Measurements from ENCODE around the gene TSSK2.

TSSK2 gene

DNA sequence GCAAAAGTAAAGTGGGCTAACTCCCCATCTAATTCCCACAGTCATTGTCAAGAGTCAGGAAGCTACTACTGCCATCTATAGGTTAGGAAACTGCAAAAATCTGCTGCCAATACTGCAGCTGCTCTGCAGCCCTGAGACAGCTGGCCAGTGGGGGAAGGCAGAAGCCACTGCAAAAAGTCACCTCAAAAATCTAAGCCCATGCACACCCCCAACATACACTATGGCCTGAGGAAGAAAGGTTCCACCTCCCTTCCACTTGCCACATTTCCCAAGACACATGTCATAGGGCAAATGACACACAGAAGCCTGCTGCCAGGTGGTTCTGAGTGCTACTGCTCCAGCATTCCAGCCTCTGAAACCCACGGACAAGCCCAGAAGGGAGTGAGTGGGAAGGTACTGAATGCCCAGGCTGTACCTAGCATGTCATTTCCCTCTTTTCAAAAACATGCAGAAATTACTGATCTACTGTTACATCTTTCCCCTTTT, 45.8 kb upstream of the TSSK2 start:
- TF ChIP-seq FOXP2 (optimal IDR thresholded peaks at IDR 0.05; ENCODE audit: borderline replicate concordance, extremely low read depth, extremely low read length, insufficient read depth) (no peak), TAF1 (IDR thresholded peaks at IDR 0.05; ENCODE audit: borderline replicate concordance, insufficient read depth, low read length) (no peak), POLR2AphosphoS5 (IDR thresholded peaks at IDR 0.05; ENCODE audit: low read depth, low read length) (no peak), SIN3A (IDR thresholded peaks at IDR 0.05; ENCODE audit: borderline replicate concordance, insufficient read depth, low read length) (no peak)
- TF ChIP-seq, protein P1, sequence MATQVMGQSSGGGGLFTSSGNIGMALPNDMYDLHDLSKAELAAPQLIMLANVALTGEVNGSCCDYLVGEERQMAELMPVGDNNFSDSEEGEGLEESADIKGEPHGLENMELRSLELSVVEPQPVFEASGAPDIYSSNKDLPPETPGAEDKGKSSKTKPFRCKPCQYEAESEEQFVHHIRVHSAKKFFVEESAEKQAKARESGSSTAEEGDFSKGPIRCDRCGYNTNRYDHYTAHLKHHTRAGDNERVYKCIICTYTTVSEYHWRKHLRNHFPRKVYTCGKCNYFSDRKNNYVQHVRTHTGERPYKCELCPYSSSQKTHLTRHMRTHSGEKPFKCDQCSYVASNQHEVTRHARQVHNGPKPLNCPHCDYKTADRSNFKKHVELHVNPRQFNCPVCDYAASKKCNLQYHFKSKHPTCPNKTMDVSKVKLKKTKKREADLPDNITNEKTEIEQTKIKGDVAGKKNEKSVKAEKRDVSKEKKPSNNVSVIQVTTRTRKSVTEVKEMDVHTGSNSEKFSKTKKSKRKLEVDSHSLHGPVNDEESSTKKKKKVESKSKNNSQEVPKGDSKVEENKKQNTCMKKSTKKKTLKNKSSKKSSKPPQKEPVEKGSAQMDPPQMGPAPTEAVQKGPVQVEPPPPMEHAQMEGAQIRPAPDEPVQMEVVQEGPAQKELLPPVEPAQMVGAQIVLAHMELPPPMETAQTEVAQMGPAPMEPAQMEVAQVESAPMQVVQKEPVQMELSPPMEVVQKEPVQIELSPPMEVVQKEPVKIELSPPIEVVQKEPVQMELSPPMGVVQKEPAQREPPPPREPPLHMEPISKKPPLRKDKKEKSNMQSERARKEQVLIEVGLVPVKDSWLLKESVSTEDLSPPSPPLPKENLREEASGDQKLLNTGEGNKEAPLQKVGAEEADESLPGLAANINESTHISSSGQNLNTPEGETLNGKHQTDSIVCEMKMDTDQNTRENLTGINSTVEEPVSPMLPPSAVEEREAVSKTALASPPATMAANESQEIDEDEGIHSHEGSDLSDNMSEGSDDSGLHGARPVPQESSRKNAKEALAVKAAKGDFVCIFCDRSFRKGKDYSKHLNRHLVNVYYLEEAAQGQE (IDR thresholded peaks at IDR 0.05; ENCODE audit: insufficient read depth in 1 of 2, low read depth in 2 of 2, low read length in 2 of 2): no peak

DNA sequence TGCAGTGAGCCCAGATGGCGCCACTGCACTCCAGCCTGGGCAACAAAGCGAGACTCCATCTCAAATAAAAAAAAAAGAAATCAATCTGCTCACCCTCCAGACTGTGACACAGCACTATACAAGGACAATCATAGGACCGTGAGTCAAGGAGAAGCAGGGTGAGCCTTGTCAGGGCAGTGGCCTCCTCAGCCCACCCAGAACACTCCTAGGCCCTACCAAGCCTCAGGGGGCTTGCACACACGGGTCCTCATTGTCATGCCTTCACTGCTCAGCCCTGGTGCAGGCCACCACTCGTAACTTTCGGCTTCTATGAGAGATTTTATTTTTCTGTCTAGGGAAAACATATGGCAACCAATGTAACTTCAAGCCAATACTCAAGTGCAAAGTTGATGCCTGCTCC, 44.7 kb upstream of the TSSK2 start:
- TF ChIP-seq, protein P1 (IDR thresholded peaks at IDR 0.05; ENCODE audit: insufficient read depth in 1 of 2, low read depth in 2 of 2, low read length in 2 of 2): no peak
- TF ChIP-seq SIN3A (IDR thresholded peaks at IDR 0.05; ENCODE audit: borderline replicate concordance, insufficient read depth, low read length) (no peak), FOXP2 (optimal IDR thresholded peaks at IDR 0.05; ENCODE audit: borderline replicate concordance, extremely low read depth, extremely low read length, insufficient read depth) (no peak), TAF1 (IDR thresholded peaks at IDR 0.05; ENCODE audit: borderline replicate concordance, insufficient read depth, low read length) (no peak), POLR2AphosphoS5 (IDR thresholded peaks at IDR 0.05; ENCODE audit: low read depth, low read length) (no peak)

DNA sequence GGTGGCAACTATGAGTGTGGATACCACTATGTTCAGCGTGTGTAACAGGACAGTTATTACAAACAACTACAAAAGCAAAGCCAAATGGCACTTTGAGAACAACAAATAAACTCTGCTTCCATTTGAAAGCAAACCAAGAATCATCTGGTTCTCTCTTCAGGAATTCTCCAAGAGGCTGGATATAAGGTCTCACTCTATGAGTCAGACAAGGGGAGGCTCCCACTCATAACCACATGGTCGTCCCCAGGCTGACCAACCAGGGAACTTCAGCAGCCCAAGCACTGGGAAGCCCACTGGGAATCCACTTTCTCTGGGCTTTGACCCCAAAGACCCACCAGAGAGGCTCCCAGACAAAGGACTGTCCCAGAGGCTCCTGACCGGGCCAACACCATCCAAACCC, 44.2 kb upstream of the TSSK2 start:
- no peak for TF ChIP-seq POLR2AphosphoS5 (IDR thresholded peaks at IDR 0.05; ENCODE audit: low read depth, low read length)
- TF ChIP-seq SIN3A (IDR thresholded peaks at IDR 0.05; ENCODE audit: borderline replicate concordance, insufficient read depth, low read length): no peak
- TF ChIP-seq, protein P1 (IDR thresholded peaks at IDR 0.05; ENCODE audit: insufficient read depth in 1 of 2, low read depth in 2 of 2, low read length in 2 of 2): no peak
- no peak for TF ChIP-seq TAF1 (IDR thresholded peaks at IDR 0.05; ENCODE audit: borderline replicate concordance, insufficient read depth, low read length)
- TF ChIP-seq FOXP2 (optimal IDR thresholded peaks at IDR 0.05; ENCODE audit: borderline replicate concordance, extremely low read depth, extremely low read length, insufficient read depth): no peak

DNA sequence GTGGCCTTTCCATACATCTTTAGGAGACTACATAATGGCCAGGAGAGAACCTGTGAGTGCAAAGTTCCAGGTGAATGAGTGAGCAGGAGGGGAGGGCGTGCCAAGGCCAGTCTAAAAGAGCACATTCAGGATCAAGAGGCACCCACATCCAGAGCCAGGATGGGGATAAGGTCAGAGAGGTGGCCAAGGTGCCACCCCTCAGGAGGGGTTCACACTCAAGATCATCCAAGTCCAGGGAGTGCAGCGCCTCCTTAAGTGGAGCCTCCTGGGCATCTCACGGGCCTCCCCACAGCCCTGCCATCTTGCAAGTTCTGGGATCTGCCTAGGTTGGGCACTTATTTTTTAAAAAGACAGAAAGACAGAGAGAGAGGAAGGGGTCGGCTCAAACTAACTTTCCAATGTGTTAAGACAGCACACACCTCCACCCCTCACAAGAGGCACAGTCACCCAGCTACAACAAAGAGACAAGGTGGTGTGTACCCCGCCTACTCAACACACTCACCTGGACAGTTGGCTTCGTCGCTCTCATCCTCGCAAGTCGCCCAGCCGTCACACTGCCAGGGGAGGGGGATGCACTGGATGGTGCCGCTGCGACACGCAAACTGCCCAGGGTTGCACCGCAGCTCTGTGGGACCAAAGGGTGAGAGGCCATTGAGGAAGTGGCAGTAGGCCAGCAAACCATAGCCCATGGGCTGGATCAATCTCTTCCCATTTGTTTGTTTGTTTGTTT, 42.1 kb upstream of the TSSK2 start:
- no peak for TF ChIP-seq FOXP2 (optimal IDR thresholded peaks at IDR 0.05; ENCODE audit: borderline replicate concordance, extremely low read depth, extremely low read length, insufficient read depth)
- TF ChIP-seq, protein P1 (IDR thresholded peaks at IDR 0.05; ENCODE audit: insufficient read depth in 1 of 2, low read depth in 2 of 2, low read length in 2 of 2): no peak
- no peak for TF ChIP-seq TAF1 (IDR thresholded peaks at IDR 0.05; ENCODE audit: borderline replicate concordance, insufficient read depth, low read length)
- TF ChIP-seq POLR2AphosphoS5 (IDR thresholded peaks at IDR 0.05; ENCODE audit: low read depth, low read length): no peak
- no peak for TF ChIP-seq SIN3A (IDR thresholded peaks at IDR 0.05; ENCODE audit: borderline replicate concordance, insufficient read depth, low read length)
